MM.1S (cell line): Measurements from ENCODE around the gene FKBP9.

Experiments used
- CTCF ChIP-seq: fragments of 300-600 bp; sonication (generic); IDR thresholded peaks from 2 replicates; pipeline ENCODE4 v1.5.1; 2016; ENCODE audit warnings: antibody characterized with exemption, low read length, mixed read lengths
- EZH2 ChIP-seq: fragments of 300-600 bp; sonication (generic); optimal IDR thresholded peaks from 2 replicates; pipeline ENCODE3; 2017; ENCODE audit warnings: low read depth, mild to moderate bottlenecking, antibody characterized with exemption, low read length, mixed read lengths

- no peak for TF ChIP-seq CTCF
- TF ChIP-seq EZH2: no peak
Observed at GRCh38 chr7:32957326-32958045, at the start of gene FKBP9.
